LNCAP (cell line): ENCODE results near the gene TGFBR3L.

ENCODE experiments used
- TF ChIP-seq, protein P1 (sequence below): fragments of 450-650 bp; IDR thresholded peaks from 2 replicates; pipeline ENCODE4 v1.5.1; 2017; ENCODE audit warnings: mild to moderate bottlenecking

The TGFBR3L gene

DNA sequence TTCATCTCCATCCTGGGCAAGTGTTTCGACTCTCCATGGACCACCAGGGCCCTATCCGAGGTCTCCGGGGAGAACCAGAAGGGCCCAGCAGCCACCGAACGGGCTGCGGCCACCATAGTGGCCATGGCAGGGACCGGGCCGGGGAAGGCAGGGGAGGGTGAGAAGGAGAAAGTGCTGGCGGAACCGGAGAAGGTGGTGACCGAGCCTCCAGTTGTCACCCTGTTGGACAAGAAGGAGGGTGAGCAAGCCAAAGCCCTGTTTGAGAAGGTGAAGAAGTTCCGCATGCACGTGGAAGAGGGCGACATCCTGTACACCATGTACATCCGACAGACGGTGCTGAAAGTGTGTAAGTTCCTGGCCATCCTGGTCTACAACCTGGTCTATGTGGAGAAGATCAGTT is 15.7 kb upstream of the TGFBR3L start:
- TF ChIP-seq, protein P1, sequence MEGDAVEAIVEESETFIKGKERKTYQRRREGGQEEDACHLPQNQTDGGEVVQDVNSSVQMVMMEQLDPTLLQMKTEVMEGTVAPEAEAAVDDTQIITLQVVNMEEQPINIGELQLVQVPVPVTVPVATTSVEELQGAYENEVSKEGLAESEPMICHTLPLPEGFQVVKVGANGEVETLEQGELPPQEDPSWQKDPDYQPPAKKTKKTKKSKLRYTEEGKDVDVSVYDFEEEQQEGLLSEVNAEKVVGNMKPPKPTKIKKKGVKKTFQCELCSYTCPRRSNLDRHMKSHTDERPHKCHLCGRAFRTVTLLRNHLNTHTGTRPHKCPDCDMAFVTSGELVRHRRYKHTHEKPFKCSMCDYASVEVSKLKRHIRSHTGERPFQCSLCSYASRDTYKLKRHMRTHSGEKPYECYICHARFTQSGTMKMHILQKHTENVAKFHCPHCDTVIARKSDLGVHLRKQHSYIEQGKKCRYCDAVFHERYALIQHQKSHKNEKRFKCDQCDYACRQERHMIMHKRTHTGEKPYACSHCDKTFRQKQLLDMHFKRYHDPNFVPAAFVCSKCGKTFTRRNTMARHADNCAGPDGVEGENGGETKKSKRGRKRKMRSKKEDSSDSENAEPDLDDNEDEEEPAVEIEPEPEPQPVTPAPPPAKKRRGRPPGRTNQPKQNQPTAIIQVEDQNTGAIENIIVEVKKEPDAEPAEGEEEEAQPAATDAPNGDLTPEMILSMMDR = no peak

DNA sequence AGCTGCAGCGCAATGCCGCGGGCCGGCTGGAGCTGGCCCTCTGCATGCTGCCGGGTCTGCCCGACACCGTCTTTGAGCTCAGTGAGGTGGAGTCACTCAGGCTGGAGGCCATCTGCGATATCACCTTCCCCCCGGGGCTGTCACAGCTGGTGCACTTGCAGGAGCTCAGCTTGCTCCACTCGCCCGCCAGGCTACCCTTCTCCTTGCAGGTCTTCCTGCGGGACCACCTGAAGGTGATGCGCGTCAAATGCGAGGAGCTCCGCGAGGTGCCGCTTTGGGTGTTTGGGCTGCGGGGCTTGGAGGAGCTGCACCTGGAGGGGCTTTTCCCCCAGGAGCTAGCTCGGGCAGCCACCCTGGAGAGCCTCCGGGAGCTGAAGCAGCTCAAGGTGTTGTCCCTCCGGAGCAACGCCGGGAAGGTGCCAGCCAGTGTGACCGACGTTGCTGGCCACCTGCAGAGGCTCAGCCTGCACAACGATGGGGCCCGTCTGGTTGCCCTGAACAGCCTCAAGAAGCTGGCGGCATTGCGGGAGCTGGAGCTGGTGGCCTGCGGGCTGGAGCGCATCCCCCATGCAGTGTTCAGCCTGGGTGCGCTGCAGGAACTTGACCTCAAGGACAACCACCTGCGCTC is 14.8 kb upstream of the TGFBR3L start:
- TF ChIP-seq, protein P1 = no peak

DNA sequence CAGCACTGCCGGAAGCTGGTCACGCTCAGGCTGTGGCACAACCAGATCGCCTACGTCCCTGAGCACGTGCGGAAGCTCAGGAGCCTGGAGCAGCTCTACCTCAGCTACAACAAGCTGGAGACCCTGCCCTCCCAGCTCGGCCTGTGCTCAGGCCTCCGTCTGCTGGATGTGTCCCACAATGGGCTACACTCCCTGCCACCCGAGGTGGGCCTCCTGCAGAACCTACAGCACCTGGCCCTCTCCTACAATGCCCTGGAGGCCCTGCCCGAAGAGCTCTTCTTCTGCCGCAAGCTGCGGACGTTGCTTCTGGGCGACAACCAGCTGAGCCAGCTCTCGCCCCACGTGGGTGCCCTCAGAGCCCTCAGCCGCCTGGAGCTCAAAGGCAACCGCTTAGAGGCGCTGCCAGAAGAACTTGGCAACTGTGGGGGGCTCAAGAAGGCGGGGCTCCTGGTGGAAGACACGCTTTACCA is 14.2 kb upstream of the TGFBR3L start:
- TF ChIP-seq, protein P1 = no peak

DNA sequence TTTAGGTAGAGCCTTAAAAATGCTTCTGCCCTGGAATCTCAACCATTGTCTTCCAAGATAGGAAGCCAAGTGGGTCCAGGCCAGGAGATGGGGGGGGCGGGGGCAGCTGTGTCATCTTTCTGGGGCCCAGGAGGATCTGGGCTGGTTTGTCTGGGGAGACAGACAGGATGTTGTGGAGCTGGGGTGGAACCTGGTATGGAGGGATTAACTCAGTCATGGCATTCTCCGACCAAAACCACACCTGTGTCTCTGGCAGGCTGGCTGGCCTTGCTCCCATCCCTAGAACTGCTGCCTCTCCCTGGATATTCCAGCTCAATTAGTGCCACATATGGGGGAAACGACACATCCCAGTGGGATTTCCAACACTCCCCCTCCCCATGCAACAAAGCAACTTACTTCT is 13.7 kb upstream of the TGFBR3L start:
- TF ChIP-seq, protein P1 = no peak

DNA sequence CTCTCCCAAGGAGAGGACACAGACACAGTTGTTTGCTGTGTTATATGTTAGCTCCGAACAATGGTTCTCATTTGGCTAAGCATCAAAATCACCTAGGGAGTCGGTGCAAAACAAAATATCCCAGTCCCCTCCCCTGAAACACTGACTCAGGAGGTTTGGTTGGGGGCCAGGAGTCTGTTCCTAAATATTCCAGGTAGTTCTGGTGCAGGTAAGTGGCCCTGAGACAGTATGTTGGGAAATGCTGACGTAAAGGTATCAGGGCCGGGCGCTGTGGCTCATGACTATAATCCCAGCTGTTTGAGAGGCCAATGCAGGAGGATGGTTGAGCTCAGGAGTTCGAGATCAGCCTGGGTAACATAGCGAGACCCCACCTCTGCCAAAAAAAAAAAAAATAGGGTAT is 13.3 kb upstream of the TGFBR3L start:
- TF ChIP-seq, protein P1 = no peak

DNA sequence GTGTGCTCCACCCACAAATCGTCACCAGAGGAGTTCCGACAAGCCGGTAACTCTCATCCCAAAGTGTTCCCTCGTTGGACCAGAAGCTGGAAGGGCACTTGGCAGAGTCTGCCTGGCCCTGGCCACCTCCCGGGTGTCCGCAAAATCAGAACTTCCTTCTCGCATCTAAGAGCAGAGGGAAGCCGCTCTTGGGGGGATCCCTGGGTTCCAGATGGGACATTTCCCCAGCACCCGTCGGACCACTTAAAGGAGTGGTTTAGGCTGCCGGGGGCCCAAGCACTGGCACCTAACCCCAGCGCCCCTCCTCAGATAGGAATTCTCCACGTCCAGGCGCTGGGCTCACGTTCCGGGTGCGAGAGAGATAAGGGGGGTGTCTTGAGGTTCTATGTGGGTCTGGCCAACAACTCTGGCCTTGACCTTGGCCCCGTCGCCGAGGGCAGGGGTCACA is 11.8 kb upstream of the TGFBR3L start:
- TF ChIP-seq, protein P1 = no peak

DNA sequence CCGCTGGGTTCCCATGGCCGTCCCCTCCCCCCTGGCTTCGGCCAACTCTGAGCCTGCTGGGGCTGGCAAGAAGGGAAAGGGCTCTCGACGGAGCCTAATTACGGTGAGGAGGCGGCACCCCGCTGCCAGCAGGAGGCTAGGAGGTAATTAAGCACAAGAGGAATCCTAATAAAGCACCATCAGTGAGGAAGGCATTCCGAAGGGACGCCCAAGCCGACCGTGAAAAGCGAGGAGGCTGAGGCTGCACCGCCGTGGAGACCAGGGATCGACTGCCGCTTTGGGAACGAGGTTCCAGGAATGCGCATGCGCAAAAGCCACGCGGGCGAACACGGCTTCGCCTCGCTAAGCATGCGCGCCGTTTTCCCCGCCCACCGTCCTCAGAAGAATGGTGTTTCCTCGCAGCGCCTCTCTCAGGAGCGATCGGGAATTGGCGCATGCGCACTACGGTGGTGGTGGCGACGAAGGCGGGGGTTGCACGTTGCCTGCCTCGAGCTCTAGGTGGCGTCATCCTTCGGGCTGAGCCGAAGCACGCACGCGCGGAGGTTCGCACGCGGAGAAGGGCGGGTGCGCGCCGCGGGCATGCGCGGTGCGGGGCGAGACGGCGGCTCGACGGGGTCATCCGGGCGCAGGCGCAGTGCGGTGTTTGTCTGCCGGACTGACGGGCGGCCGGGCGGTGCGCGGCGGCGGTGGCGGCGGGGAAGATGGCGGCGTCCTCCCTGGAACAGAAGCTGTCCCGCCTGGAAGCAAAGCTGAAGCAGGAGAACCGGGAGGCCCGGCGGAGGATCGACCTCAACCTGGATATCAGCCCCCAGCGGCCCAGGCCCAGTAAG is 11.2 kb upstream of the TGFBR3L start, which contains the start of gene MAP2K7:
Gene MAP2K7, plus strand, starts transcription at position 634 of the 830 bp plus-strand sequence. Its CDS starts 68 bp downstream, at position 702.
- TF ChIP-seq, protein P1 = peak; percentile 95
